ENCODE data around the gene SLC9A2.
A peak's percentile ranks its signal among the peaks of the same experiment; 100 is the strongest.

The SLC9A2 gene

GRCh38 chr2:102737431-102737830 is 118.1 kb downstream of the SLC9A2 start:
- Histone ChIP-seq H3K9me3 (replicated peaks; ENCODE audit: low read length) (no peaks in the 10 kb centered on the region), H3K36me3 (ENCODE audit: insufficient read depth, low read length) (no peaks in the 10 kb centered on the region), H3K4me3 (ENCODE audit: low read length) (peak overlapping the region; percentile 85), H3K4me1 (ENCODE audit: control insufficient read depth, insufficient read depth, low read length) (peaks cover 5% of the 10 kb centered on the region), H3K9ac (ENCODE audit: low read depth, low read length) (no peak overlapping the region), H3K27me3 (ENCODE audit: control insufficient read depth, insufficient read depth, low read length) (no peaks in the 10 kb centered on the region), H3K4me2 (ENCODE audit: low read length) (peak overlapping the region; percentile 95)

GRCh38 chr2:102743259-102743658 is 123.9 kb downstream of the SLC9A2 start:
- Histone ChIP-seq H3K9ac (ENCODE audit: low read depth, low read length) (no peak overlapping the region), H3K9me3 (replicated peaks; ENCODE audit: low read length) (no peaks in the 10 kb centered on the region), H3K36me3 (ENCODE audit: insufficient read depth, low read length) (no peaks in the 10 kb centered on the region), H3K4me1 (ENCODE audit: control insufficient read depth, insufficient read depth, low read length) (no peaks in the 10 kb centered on the region), H3K4me2 (ENCODE audit: low read length) (no peak overlapping the region), H3K4me3 (ENCODE audit: low read length) (no peak overlapping the region), H3K27me3 (ENCODE audit: control insufficient read depth, insufficient read depth, low read length) (peaks cover 6% of the 10 kb centered on the region)

- Histone ChIP-seq H3K36me3 (ENCODE audit: insufficient read depth, low read length) (no peaks in the 10 kb centered on the region), H3K4me3 (ENCODE audit: low read length) (no peak overlapping the region), H3K4me1 (ENCODE audit: control insufficient read depth, insufficient read depth, low read length) (no peaks in the 10 kb centered on the region), H3K4me2 (ENCODE audit: low read length) (no peak overlapping the region), H3K9ac (ENCODE audit: low read depth, low read length) (no peak overlapping the region), H3K9me3 (replicated peaks; ENCODE audit: low read length) (no peaks in the 10 kb centered on the region), H3K27me3 (ENCODE audit: control insufficient read depth, insufficient read depth, low read length) (peaks cover 6% of the 10 kb centered on the region)
These were observed 128.8 kb downstream of the SLC9A2 start for GRCh38 chr2:102748107-102748506.

GRCh38 chr2:102749938-102750337 is 130.6 kb downstream of the SLC9A2 start:
- Histone ChIP-seq H3K9me3 (replicated peaks; ENCODE audit: low read length) (no peaks in the 10 kb centered on the region), H3K36me3 (ENCODE audit: insufficient read depth, low read length) (no peaks in the 10 kb centered on the region), H3K4me1 (ENCODE audit: control insufficient read depth, insufficient read depth, low read length) (no peaks in the 10 kb centered on the region), H3K4me3 (ENCODE audit: low read length) (no peak overlapping the region), H3K4me2 (ENCODE audit: low read length) (no peak overlapping the region), H3K9ac (ENCODE audit: low read depth, low read length) (no peak overlapping the region), H3K27me3 (ENCODE audit: control insufficient read depth, insufficient read depth, low read length) (peaks cover 6% of the 10 kb centered on the region)

- Histone ChIP-seq H3K9ac (ENCODE audit: low read depth, low read length) (no peak overlapping the region), H3K4me1 (ENCODE audit: control insufficient read depth, insufficient read depth, low read length) (no peaks in the 10 kb centered on the region), H3K9me3 (replicated peaks; ENCODE audit: low read length) (no peaks in the 10 kb centered on the region), H3K36me3 (ENCODE audit: insufficient read depth, low read length) (no peaks in the 10 kb centered on the region), H3K4me3 (ENCODE audit: low read length) (no peak overlapping the region), H3K4me2 (ENCODE audit: low read length) (no peak overlapping the region), H3K27me3 (ENCODE audit: control insufficient read depth, insufficient read depth, low read length) (no peaks in the 10 kb centered on the region)
These were observed 134.3 kb downstream of the SLC9A2 start for GRCh38 chr2:102753563-102754159.

- Histone ChIP-seq H3K4me1 (ENCODE audit: control insufficient read depth, insufficient read depth, low read length) (no peaks in the 10 kb centered on the region), H3K4me3 (ENCODE audit: low read length) (no peak overlapping the region), H3K9me3 (replicated peaks; ENCODE audit: low read length) (no peaks in the 10 kb centered on the region), H3K4me2 (ENCODE audit: low read length) (no peak overlapping the region), H3K36me3 (ENCODE audit: insufficient read depth, low read length) (no peaks in the 10 kb centered on the region), H3K9ac (ENCODE audit: low read depth, low read length) (no peak overlapping the region), H3K27me3 (ENCODE audit: control insufficient read depth, insufficient read depth, low read length) (no peaks in the 10 kb centered on the region)
These were observed 135.2 kb downstream of the SLC9A2 start for GRCh38 chr2:102754456-102755145.

- Histone ChIP-seq H3K4me1 (ENCODE audit: control insufficient read depth, insufficient read depth, low read length) (no peaks in the 10 kb centered on the region), H3K4me3 (ENCODE audit: low read length) (no peak overlapping the region), H3K9ac (ENCODE audit: low read depth, low read length) (no peak overlapping the region), H3K9me3 (replicated peaks; ENCODE audit: low read length) (no peaks in the 10 kb centered on the region), H3K36me3 (ENCODE audit: insufficient read depth, low read length) (no peaks in the 10 kb centered on the region), H3K27me3 (ENCODE audit: control insufficient read depth, insufficient read depth, low read length) (no peaks in the 10 kb centered on the region), H3K4me2 (ENCODE audit: low read length) (no peak overlapping the region)
These were observed 135.9 kb downstream of the SLC9A2 start for GRCh38 chr2:102755284-102755683.

- no peaks in the 10 kb centered on the region for H3K36me3 ChIP-seq (ENCODE audit: insufficient read depth, low read length)
- no peak overlapping the region for H3K9ac ChIP-seq (ENCODE audit: low read depth, low read length)
- H3K4me2 ChIP-seq (ENCODE audit: low read length), result no peak overlapping the region
- no peaks in the 10 kb centered on the region for H3K9me3 ChIP-seq (replicated peaks; ENCODE audit: low read length)
- no peak overlapping the region for H3K4me3 ChIP-seq (ENCODE audit: low read length)
- H3K27me3 ChIP-seq (ENCODE audit: control insufficient read depth, insufficient read depth, low read length), result no peaks in the 10 kb centered on the region
- no peaks in the 10 kb centered on the region for H3K4me1 ChIP-seq (ENCODE audit: control insufficient read depth, insufficient read depth, low read length)
These were observed 139.1 kb downstream of the SLC9A2 start for GRCh38 chr2:102758439-102758838.

Measured in skeletal muscle satellite cell (primary cell).